ENCODE results near the gene GLYR1. TPM values are rescaled to one million over a fixed set of nuclear protein-coding genes. Genes with fewer than 3 reads are reported as not detected.

GLYR1 gene
- total and polyA plus RNA-seq, 9 of the 15 experiments (the other 6 are each of a cell fraction or from before 2014, with no cell fraction given) = 6.7 to 99.2 (median 60.2) TPM

- no peak for TF ChIP-seq RNF219 (CRISPR knock-in tag; IDR thresholded peaks at IDR 0.05)
- TF ChIP-seq TRIM25 (IDR thresholded peaks at IDR 0.05; ENCODE audit: borderline replicate concordance) = no peak
- no peak for TF ChIP-seq POLR2A (conservative IDR thresholded peaks at IDR 0.05)
- TF ChIP-seq ZNF253 (CRISPR knock-in tag; conservative IDR thresholded peaks at IDR 0.05) = no peak
- TF ChIP-seq HDAC2 (IDR thresholded peaks at IDR 0.05) = no peak
- no peak for TF ChIP-seq ZNF224 (CRISPR knock-in tag; IDR thresholded peaks at IDR 0.05)
- no peak for TF ChIP-seq CHD4 (IDR thresholded peaks at IDR 0.05; ENCODE audit: insufficient read depth, insufficient replicate concordance, low read depth, low read length, poor library complexity, severe bottlenecking)
- no peak for TF ChIP-seq RFX5 (IDR thresholded peaks at IDR 0.05; ENCODE audit: low read depth, low read length)
Observed at GRCh38 chr16:4763791-4764190, 83.3 kb downstream of the GLYR1 start (continued).

All from K562 (cell line).